ENCODE measurements around the gene DHTKD1.
A peak's percentile ranks its signal among the peaks of the same experiment; 100 is the strongest.

DHTKD1 gene

GRCh38 chr10:12031404-12031803 is 37.4 kb upstream of the DHTKD1 start:
- Histone ChIP-seq H3K36me3 (ENCODE audit: insufficient read depth, low read length) (peaks cover 75% of the 10 kb centered on the region), H3K4me1 (ENCODE audit: insufficient read depth, low read length, poor library complexity, severe bottlenecking) (peaks cover 14% of the 10 kb centered on the region), H3K9ac (ENCODE audit: low read depth, low read length, poor library complexity, severe bottlenecking) (no peak overlapping the region), H3K9me3 (ENCODE audit: insufficient read depth, low read depth, low read length) (no peaks in the 10 kb centered on the region), H3K4me2 (ENCODE audit: low read depth, low read length, poor library complexity, severe bottlenecking) (no peak overlapping the region), H3F3A (ENCODE audit: low read depth) (no peaks in the 10 kb centered on the region), H3K9me2 (replicated peaks; ENCODE audit: low read depth, low read length) (no peaks in the 10 kb centered on the region), H3K27me3 (ENCODE audit: insufficient read depth, low read length, poor library complexity, severe bottlenecking) (no peaks in the 10 kb centered on the region), H4K20me1 (ENCODE audit: insufficient read depth, low read length, poor library complexity, severe bottlenecking) (peaks cover 41% of the 10 kb centered on the region), H3K79me2 (ENCODE audit: insufficient read depth, low read length) (peaks cover 84% of the 10 kb centered on the region), H2AFZ (ENCODE audit: low read length) (no peak overlapping the region), H3K4me3 (ENCODE audit: low read length, poor library complexity, severe bottlenecking) (no peak overlapping the region)
- no peak for TF ChIP-seq CTCF (conservative IDR thresholded peaks at IDR 0.05; ENCODE audit: low read length)
- no peak for TF ChIP-seq EZH2phosphoT487 (IDR thresholded peaks at IDR 0.05; ENCODE audit: borderline replicate concordance)

GRCh38 chr10:12036073-12036655 is 32.6 kb upstream of the DHTKD1 start:
- Histone ChIP-seq H3K9ac (ENCODE audit: low read depth, low read length, poor library complexity, severe bottlenecking) (peak overlapping the region; percentile 22), H3K4me2 (ENCODE audit: low read depth, low read length, poor library complexity, severe bottlenecking) (peak overlapping the region; percentile 23), H3K4me1 (ENCODE audit: insufficient read depth, low read length, poor library complexity, severe bottlenecking) (peaks cover 36% of the 10 kb centered on the region), H3F3A (ENCODE audit: low read depth) (no peaks in the 10 kb centered on the region), H3K36me3 (ENCODE audit: insufficient read depth, low read length) (peaks cover 38% of the 10 kb centered on the region), H2AFZ (ENCODE audit: low read length) (no peak overlapping the region), H3K27me3 (ENCODE audit: insufficient read depth, low read length, poor library complexity, severe bottlenecking) (no peaks in the 10 kb centered on the region), H3K79me2 (ENCODE audit: insufficient read depth, low read length) (peaks cover 92% of the 10 kb centered on the region), H4K20me1 (ENCODE audit: insufficient read depth, low read length, poor library complexity, severe bottlenecking) (peaks cover 59% of the 10 kb centered on the region), H3K9me2 (replicated peaks; ENCODE audit: low read depth, low read length) (no peaks in the 10 kb centered on the region), H3K4me3 (ENCODE audit: low read length, poor library complexity, severe bottlenecking) (peak overlapping the region; percentile 38), H3K9me3 (ENCODE audit: insufficient read depth, low read depth, low read length) (no peaks in the 10 kb centered on the region)
- TF ChIP-seq EZH2phosphoT487 (IDR thresholded peaks at IDR 0.05; ENCODE audit: borderline replicate concordance) (no peak), CTCF (conservative IDR thresholded peaks at IDR 0.05; ENCODE audit: low read length) (no peak)

- H3K9ac ChIP-seq (ENCODE audit: low read depth, low read length, poor library complexity, severe bottlenecking): peak overlapping the region; percentile 96
- peak overlapping the region; percentile 79 for H3K4me3 ChIP-seq (ENCODE audit: low read length, poor library complexity, severe bottlenecking)
- TF ChIP-seq CTCF (conservative IDR thresholded peaks at IDR 0.05; ENCODE audit: low read length) (no peak), EZH2phosphoT487 (IDR thresholded peaks at IDR 0.05; ENCODE audit: borderline replicate concordance) (no peak)
- H4K20me1 ChIP-seq (ENCODE audit: insufficient read depth, low read length, poor library complexity, severe bottlenecking): peaks cover 37% of the 10 kb centered on the region
- peak overlapping the region; percentile 76 for H2AFZ ChIP-seq (ENCODE audit: low read length)
- H3K4me2 ChIP-seq (ENCODE audit: low read depth, low read length, poor library complexity, severe bottlenecking): peak overlapping the region; percentile 89
- H3K4me1 ChIP-seq (ENCODE audit: insufficient read depth, low read length, poor library complexity, severe bottlenecking): peaks cover 32% of the 10 kb centered on the region
- H3K79me2 ChIP-seq (ENCODE audit: insufficient read depth, low read length): peaks cover 57% of the 10 kb centered on the region
- H3F3A ChIP-seq (ENCODE audit: low read depth): no peaks in the 10 kb centered on the region
- no peaks in the 10 kb centered on the region for H3K9me2 ChIP-seq (replicated peaks; ENCODE audit: low read depth, low read length)
- H3K36me3 ChIP-seq (ENCODE audit: insufficient read depth, low read length): no peaks in the 10 kb centered on the region
- no peaks in the 10 kb centered on the region for H3K9me3 ChIP-seq (ENCODE audit: insufficient read depth, low read depth, low read length)
- no peaks in the 10 kb centered on the region for H3K27me3 ChIP-seq (ENCODE audit: insufficient read depth, low read length, poor library complexity, severe bottlenecking)
Observed at GRCh38 chr10:12041766-12042408, 26.9 kb upstream of the DHTKD1 start.
